Parathyroid adenoma (tissue), 2 donors: ENCODE measurements around the gene KIF26A.

Experiments
- H2AFZ ChIP-seq: fragments of 300-600 bp; sonication (generic); one replicate; pipeline ENCODE4 v1.7.0; 2017; ENCODE audit warnings: antibody characterized with exemption, mild to moderate bottlenecking
- H3K27ac ChIP-seq: fragments of 300-600 bp; sonication (generic); one replicate; pipeline ENCODE4 v1.7.0; 2017
- H3K27me3 ChIP-seq: fragments of 300-600 bp; sonication (generic); one replicate; pipeline ENCODE4 v1.7.0; 2017; ENCODE audit warnings: low read length; ENCODE audit not compliant: control insufficient read depth, insufficient read depth
- H3K36me3 ChIP-seq: fragments of 300-600 bp; sonication (generic); one replicate; pipeline ENCODE4 v1.7.0; 2017; ENCODE audit warnings: low read length; ENCODE audit not compliant: control insufficient read depth, insufficient read depth
- H3K4me1 ChIP-seq: fragments of 300-600 bp; sonication (generic); one replicate; pipeline ENCODE4 v1.7.0; 2017; ENCODE audit warnings: control low read depth
- H3K4me2 ChIP-seq: fragments of 300-600 bp; sonication (generic); one replicate; pipeline ENCODE4 v1.7.0; 2017; ENCODE audit warnings: low read length
- H3K4me3 ChIP-seq: fragments of 300-600 bp; sonication (generic); one replicate; pipeline ENCODE4 v1.7.0; 2017; ENCODE audit warnings: low read depth, low read length
- H3K79me2 ChIP-seq: fragments of 300-600 bp; sonication (generic); one replicate; pipeline ENCODE4 v1.7.0; 2017; ENCODE audit warnings: control low read depth
- H3K9ac ChIP-seq: fragments of 300-600 bp; sonication (generic); one replicate; pipeline ENCODE4 v1.7.0; 2017; ENCODE audit warnings: mild to moderate bottlenecking
- H3K9me3 ChIP-seq: fragments of 300-600 bp; sonication (generic); one replicate; pipeline ENCODE4 v1.7.0; 2017; ENCODE audit warnings: low read length; ENCODE audit not compliant: control insufficient read depth
- TF ChIP-seq, protein P1 (sequence below): fragments of 300-600 bp; sonication (generic); IDR thresholded peaks from one replicate; pipeline ENCODE4 v1.7.0; 2017; ENCODE audit warnings: antibody characterized with exemption, mild to moderate bottlenecking
- donor health status: primary hyperparathyroidism.

Gene KIF26A

GRCh38 chr14:104213301-104214034 is 75.1 kb downstream of the KIF26A start:
- Histone ChIP-seq H3K4me2 (no peak overlapping the region), H3K9ac (no peak overlapping the region), H3K27ac (no peak overlapping the region), H2AFZ (no peak overlapping the region), H3K36me3 (no peaks in the 10 kb centered on the region), H3K4me1 (no peaks in the 10 kb centered on the region), H3K4me3 (no peak overlapping the region), H3K27me3 (no peaks in the 10 kb centered on the region), H3K9me3 (no peaks in the 10 kb centered on the region), H3K79me2 (no peaks in the 10 kb centered on the region)
- TF ChIP-seq, protein P1, sequence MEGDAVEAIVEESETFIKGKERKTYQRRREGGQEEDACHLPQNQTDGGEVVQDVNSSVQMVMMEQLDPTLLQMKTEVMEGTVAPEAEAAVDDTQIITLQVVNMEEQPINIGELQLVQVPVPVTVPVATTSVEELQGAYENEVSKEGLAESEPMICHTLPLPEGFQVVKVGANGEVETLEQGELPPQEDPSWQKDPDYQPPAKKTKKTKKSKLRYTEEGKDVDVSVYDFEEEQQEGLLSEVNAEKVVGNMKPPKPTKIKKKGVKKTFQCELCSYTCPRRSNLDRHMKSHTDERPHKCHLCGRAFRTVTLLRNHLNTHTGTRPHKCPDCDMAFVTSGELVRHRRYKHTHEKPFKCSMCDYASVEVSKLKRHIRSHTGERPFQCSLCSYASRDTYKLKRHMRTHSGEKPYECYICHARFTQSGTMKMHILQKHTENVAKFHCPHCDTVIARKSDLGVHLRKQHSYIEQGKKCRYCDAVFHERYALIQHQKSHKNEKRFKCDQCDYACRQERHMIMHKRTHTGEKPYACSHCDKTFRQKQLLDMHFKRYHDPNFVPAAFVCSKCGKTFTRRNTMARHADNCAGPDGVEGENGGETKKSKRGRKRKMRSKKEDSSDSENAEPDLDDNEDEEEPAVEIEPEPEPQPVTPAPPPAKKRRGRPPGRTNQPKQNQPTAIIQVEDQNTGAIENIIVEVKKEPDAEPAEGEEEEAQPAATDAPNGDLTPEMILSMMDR = no peak

- no peaks in the 10 kb centered on the region for H3K27me3 ChIP-seq
Observed at GRCh38 chr14:104214431-104215218, 76.2 kb downstream of the KIF26A start.

GRCh38 chr14:104215706-104216334 is 77.4 kb downstream of the KIF26A start:
- no peaks in the 10 kb centered on the region for H3K27me3 ChIP-seq
- TF ChIP-seq, protein P1 = no peak
- no peaks in the 10 kb centered on the region for H3K79me2 ChIP-seq
- no peaks in the 10 kb centered on the region for H3K36me3 ChIP-seq
- no peaks in the 10 kb centered on the region for H3K9me3 ChIP-seq
- no peak overlapping the region for H3K4me2 ChIP-seq
- no peak overlapping the region for H3K9ac ChIP-seq
- H3K4me1 ChIP-seq = no peaks in the 10 kb centered on the region
- H3K4me3 ChIP-seq = no peak overlapping the region
- no peak overlapping the region for H3K27ac ChIP-seq
- no peak overlapping the region for H2AFZ ChIP-seq

More at GRCh38 chr14:104214431-104215218, 76.2 kb downstream of the KIF26A start:
- Histone ChIP-seq H3K79me2 (no peaks in the 10 kb centered on the region), H2AFZ (no peak overlapping the region), H3K4me2 (no peak overlapping the region), H3K4me1 (no peaks in the 10 kb centered on the region), H3K9me3 (no peaks in the 10 kb centered on the region), H3K9ac (no peak overlapping the region), H3K27ac (no peak overlapping the region), H3K36me3 (no peaks in the 10 kb centered on the region), H3K4me3 (no peak overlapping the region)
- TF ChIP-seq, protein P1 = no peak

GRCh38 chr14:104216457-104216856 is 78.1 kb downstream of the KIF26A start:
- no peaks in the 10 kb centered on the region for H3K79me2 ChIP-seq
- no peaks in the 10 kb centered on the region for H3K9me3 ChIP-seq
- H3K9ac ChIP-seq = no peak overlapping the region
- H3K4me2 ChIP-seq = no peak overlapping the region
- H3K4me1 ChIP-seq = no peaks in the 10 kb centered on the region
- no peaks in the 10 kb centered on the region for H3K36me3 ChIP-seq
- no peak overlapping the region for H2AFZ ChIP-seq
- H3K27ac ChIP-seq = no peak overlapping the region
- no peaks in the 10 kb centered on the region for H3K27me3 ChIP-seq
- TF ChIP-seq, protein P1 = no peak
- H3K4me3 ChIP-seq = no peak overlapping the region
